GM21619 (cell line): ENCODE results near the gene HYOU1.
"Not testable (repeated sequence)": the region's sequence is repeated elsewhere in the genome, so short reads cannot be mapped to it uniquely, and the experiment has no call there.

Source experiments
- ATAC-seq: cut with Tn5 transposase; IDR thresholded peaks from one replicate; pipeline ENCODE4 v1.9.1; 2021; ENCODE audit not compliant: unreplicated experiment

HYOU1 gene

DNA sequence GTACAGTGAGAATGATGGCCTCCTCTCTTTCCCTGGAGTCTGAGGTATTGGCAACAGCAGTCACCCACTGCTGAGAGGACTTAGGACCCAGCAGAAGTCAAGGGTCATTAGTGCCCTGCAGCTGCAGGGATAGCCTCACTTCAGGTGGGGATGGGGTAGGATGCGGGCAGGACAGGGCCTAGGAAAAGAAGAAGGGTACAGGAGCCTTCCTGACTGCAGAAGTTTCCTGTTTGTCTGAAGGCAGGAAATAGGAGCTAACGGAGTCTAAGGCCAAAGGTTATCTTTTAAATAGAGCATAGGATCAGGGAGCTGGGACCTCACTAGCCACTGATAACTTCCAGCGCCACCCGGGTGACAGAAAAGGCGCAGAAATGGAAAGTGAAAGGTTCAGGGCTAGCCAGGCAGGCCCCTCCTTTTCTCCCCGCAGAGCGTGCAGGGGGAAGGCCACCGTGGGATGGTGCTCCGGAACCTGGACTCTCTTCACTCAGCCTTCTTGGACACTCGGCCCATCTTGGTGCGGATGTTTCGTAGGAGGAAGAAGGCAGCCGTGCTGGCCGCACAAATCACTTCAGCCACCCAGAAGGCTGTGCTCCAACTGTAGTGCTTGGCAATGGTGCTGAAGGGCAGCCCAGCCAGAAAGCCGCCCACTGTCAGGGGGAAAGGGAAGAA is 32.4 kb downstream of the HYOU1 start:
- ATAC-seq = no peak

DNA sequence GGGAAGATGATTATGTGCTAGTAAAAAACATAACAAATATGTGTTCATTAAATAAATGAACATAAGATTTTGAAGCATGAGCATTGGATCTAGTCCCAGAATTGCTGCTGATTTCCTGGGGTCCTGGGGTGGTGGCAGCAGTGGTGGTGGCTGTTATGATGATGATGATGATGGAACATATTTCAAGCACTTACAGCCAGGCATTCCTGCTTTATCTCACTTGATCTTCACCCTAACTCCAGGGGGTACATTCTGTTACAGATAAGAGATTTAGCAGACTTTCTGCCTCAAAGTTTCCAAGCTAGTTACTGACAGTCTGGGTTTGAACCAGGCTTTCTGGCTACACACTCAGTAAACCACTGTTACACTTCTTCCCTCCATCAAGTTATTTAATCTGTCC is 33.3 kb downstream of the HYOU1 start:
- no peak for ATAC-seq

DNA sequence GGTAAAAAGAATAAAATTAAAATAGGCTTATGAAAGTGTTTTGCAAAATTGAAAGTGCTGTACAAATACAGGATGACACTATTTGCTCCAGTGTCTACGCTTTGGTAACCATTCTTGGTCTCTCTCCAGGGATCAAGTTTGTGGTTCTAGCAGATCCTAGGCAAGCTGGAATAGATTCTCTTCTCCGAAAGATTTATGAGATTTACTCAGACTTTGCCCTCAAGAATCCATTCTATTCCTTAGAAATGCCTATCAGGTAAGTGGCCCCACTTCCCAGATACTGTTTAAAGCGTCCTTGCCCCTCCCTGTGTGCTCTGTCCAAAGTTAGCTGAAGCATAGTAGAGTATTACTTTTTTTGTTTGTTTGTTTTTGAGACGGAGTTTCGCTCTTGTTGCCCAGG is 35.4 kb downstream of the HYOU1 start:
- no peak for ATAC-seq

DNA sequence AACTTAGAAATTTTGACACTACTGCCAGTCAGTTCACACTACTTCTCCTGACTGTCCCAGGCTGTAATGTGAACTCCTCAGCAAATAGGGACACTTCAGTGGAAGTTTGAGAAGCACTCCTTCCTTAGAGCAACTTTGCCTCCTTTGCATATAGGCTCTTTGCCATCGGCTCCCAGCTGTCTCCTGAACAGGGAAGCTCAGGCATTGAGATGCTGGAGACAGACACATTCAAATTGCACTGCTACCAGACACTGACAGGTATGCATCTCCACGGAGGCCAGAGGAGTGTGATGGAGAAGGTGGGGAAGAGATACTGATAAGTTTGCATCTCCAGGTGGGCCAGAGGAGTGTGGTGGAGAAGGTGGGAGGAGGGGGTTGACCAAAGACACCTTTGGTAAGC is 37.0 kb downstream of the HYOU1 start:
- ATAC-seq = no peak

DNA sequence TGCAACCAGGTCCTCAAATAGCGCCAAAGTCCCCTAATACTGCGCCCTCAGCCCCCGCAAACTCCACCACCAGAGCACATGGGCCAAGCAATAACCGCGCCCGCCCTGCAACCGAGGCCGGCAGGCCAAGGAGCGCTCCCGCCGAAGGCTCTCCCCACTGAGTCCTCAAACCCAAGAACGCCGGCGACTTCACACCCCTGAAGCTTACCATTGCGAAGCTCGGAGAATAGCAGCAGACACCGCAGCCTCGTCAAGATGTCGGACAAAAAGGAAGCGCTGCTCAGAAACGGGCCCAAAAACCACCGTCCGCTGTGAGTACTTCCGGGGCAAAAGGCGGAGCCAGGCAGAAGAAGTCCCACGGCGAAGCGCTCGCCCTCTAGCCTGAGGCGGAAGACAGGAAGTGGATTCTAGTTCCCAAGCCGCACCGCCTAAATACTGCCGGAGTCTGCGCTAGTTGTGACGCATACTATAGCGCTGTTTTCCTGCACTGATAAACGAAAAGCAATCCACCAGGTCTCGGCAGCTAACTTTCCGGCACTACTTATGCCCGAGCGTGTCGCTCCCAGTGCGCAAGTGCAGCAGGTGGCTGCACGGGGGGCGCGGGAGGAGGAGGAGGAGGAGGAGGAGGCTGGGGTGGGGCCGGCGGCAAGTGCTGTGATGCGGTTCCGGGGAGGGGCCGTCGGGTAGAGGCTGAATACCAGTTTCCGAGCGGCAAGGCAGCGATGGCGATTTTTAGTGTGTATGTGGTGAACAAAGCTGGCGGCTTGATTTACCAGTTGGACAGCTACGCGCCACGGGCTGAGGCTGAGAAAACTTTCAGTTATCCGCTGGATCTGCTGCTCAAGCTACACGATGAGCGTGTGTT is 38.7 kb downstream of the HYOU1 start, which contains the start of the genes RPS25 and TRAPPC4:
RPS25 (minus strand) TSS at position 270 of the 865 bp plus-strand sequence; CDS start at position 211, 59 bp downstream.
TRAPPC4 (plus strand) TSS at position 693 of the 865 bp plus-strand sequence; CDS start at position 723, 30 bp downstream.
- ATAC-seq = peak; percentile 88

DNA sequence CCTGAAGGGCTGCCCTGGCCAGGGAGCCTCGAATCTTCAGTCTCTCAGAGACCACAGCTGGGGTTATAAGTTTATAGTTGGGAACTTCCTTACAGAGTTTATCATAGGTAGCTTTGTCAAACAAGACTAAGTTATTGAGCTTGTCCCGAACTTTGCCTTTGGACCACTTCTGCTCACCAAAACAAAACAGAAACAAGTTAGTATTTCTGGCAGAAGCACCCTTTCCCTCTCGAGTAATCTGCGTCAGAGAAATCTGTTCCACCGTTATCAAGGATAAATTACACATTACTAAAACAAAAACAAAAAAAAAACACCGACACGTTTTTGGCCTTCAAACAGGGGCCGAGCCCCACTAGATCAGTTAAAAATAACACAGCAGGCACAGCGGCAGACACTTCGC is 39.6 kb downstream of the HYOU1 start:
- not testable (repeated sequence) for ATAC-seq

DNA sequence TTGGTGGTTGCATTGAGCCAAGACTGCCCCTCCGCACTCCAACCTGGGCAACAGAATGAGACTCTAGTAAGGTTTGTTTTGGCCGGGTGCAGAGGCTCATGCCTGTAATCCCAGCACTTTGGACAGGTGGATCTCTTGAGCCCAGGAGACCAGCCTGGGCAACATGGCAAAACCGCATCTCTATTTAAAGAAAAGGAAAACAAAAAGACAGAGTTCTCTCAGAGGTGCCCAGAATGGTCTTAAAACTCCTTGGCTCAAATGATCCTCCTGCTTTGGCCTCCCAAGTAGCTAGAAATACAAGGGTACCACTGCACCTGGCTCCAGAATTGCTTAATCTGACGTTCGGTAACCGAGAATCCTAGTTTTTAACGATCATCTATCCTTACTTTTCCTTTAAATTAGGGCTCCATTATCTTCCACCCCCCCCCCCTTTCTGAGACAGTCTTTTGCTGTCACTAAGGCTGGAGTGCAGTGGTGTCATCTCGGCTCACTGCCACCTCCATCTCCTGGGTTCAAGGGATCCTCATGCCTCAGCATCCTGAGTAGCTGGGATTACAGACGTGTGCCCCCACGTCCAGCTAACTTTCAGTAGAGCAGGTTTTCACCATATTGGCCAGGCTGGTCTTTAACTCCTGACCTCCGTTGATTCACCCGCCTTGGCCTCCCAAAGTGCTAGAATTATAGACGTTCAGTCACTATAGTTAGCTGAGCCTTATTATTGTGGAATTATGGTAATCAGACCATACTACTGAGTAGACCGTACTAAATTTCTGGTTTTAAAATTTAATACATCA is 40.6 kb downstream of the HYOU1 start:
- no peak for ATAC-seq

DNA sequence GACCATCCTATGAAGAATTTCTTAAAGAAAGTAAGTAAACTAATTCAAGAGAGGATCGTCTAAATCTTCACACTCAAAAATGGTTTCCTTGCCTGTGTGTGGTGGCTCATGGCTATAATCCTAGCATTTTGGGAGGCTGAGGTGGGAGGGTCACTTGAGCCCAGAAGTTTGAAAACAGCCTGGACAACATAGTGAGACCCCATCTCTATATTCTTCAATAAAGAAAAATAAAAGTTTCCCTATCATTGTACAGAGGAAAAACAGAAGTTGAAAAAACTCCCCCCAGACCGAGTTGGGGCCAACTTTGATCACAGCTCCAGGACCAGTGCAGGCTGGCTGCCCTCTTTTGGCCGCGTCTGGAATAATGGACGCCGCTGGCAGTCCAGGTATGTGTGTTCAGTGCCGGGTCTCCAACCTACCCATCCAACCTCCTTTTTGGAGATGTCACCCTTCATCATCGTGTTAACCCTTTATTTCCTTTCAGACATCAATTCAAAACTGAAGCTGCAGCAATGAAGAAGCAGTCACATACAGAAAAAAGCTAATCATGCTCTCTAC is 41.9 kb downstream of the HYOU1 start:
- ATAC-seq = no peak

DNA sequence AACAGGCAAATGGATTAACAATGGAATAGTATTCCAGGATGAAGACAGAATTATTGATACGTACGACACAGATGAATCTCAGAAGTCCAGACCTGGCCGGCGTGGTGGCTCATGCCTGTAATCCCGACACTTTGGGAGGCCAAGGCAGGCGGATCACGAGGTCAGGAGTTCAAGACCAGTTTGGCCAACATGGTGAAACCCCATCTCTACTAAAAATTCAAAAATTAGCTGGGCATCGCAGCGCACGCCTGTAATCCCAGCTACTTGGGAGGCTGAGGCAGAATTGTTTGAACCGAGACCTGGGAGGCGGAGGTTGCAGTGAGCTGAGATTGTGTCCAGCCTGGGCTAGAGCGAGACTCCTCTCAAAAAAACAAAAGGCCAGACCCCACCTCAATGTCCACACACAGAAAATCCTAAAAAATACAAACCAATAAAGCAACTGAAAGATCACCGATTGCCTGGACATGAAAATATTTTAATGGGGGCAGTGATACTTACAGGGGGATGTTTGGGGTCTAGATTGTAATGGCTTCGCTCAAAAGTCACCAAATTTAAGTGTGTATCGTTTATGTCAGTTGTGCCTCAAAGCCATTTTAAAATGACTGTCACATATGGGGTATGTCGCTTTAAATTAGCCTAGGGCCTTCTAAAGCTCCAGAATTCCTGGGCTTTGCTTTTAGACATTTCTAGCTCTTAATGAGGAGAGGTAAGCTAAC is 42.6 kb downstream of the HYOU1 start:
- ATAC-seq = no peak

DNA sequence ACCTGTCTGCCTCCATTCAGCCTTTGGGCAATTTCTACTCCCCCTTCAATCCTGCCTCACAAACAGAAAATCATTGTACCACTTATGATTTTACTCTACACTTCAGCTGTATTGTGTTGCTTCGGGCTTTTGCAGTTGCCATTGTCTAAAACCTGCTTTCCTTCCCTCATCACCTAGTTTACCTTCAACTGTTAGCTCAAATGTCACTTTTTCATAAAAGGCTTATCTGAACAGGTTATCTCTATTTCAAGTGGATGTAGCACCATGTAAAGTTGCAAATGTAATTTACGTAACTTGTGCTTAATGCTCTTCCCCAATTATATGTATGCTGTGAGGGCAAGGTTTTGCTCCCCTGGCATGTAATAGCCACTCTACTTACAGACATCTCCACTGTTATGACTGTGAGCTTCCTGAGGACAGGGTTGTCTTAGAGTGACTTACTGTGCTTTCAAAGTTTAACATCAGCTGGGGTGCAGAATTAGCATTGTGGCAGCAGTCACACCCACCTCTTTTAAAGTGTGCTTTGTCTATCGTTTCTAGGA is 44.3 kb downstream of the HYOU1 start:
- no peak for ATAC-seq

DNA sequence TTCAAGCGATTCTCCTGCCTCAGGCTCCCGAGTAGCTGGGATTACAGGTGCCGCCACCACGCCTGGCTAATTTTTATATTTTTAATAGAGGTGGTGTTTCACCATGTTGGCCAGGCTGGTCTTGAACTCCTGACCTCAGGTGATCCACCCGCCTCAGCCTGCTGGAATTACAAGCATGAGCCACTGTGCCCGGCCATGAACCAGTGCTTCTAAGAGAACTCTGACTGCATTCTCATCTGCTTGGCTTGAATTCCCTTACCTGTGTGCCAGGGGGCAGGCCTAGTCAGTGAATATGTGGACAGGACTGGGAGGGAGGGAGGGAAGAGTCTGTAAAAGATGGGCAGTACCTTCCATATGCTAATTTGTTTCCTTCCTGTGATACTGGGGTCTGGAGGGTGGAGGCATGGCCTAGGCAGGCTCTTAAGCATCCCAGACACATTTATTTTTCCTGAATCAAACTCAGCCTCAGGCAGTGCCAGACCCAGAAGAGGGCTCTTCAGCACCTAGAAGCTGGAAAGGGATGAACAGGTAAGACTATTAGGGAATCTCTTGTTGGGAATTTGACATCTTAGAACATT is 45.4 kb downstream of the HYOU1 start:
- ATAC-seq = no peak

DNA sequence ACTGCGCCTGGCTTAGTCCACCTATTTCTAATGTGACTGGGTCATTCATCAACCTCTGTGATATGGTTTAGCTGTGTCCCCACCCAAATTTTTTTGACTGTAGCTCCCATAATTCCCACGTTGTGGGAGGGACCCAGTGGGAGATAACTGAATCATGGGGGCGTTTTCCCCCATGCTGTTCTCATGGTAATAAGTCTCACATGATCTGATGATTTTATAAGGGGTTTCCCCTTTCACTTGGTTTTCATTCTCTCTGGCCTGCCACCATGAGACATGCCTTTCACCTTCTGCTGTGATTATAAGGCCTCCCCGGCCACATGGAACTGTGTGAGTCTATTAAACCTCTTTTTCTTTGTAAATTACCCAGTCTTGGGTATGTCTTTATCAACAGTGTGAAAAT is 50.3 kb downstream of the HYOU1 start:
- no peak for ATAC-seq

DNA sequence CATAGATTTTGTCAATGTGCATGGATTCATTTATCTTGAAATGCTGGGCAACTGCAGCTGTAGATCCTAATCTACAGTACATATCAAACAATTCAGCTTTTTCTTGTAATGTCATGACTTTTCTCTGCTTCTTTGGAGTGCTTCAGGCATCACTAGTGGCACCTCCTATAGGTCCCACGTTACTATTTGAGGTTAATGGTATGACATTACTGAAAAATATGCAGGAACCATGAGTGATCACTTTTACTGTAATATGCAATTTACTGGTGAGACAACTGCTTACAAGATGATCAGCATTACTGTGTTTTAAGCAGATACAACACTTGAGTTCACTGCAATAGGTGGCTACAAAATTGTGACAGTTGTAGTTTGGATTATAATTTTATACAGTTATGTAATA is 56.1 kb downstream of the HYOU1 start:
- ATAC-seq = no peak

DNA sequence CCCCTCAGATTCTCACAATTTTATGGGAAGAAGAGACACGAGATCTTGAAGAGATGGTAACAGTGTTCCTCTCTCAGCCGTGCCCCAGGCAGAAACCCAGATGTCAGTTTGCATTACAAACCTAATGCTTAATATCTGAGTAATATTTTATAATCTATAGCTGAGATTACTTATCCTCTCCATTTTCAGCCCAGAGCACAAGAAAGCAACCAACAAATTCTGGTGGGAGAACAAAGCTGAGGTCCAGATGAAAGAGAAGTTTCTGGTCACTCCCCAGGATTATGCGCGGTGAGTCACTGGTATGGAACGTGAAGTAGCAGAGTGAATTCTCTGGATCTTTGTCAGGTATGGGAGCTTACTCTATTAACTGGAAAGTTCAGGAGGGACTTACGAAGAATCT is 58.2 kb downstream of the HYOU1 start:
- ATAC-seq = no peak

DNA sequence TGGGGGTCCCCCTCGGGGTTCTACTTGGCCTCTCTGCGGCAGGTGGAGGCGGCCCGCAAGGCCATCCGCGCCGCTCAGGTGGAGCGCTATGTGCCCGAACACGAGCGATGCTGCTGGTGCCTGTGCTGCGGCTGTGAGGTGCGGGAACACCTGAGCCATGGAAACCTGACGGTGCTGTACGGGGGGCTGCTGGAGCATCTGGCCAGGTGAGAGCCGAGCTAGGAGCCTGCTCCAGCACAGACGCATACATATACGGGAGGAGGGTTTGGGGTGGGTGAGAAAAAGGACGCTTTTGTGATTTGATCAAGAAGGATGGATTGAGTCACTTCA is 58.7 kb downstream of the HYOU1 start:
- peak; percentile 10 for ATAC-seq

DNA sequence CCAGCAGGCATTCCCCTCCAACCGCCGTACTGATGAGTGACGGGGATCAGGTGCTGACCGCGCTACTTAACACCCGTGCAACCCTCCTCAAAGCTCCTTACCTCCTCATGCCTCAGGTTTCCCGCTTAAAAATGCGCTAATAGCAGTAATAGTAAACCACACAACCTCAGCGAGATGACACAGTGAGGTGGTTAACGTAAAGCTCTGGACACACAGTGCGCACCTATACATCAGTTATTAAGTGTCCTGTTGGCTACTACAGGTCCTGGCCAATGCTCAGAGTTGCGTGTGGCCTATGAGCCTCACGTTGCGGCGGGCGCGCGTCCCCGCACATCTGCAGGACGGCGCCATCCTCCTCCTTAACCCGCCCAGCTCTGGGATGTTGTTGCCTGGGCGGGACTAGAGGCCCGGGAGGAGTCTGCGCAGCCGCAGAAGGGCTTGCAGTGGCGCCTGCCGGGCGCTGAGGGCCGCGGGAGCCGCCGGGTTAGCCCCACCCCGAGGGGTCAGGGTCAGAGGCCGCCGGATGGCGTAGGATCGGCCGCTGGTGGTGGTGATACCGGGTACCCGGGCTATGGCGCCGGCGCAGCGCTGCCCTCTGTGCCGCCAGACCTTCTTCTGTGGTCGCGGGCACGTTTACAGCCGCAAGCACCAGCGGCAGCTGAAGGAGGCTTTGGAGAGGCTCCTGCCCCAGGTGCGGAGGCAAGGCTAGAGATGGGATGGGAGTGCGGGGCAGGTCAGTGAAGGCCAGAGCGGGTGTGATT is 59.2 kb downstream of the HYOU1 start, which contains the start of gene CENATAC:
CENATAC (plus strand) TSS at position 512 of the 761 bp plus-strand sequence; CDS start at position 572, 60 bp downstream.
- ATAC-seq = peak; percentile 89

DNA sequence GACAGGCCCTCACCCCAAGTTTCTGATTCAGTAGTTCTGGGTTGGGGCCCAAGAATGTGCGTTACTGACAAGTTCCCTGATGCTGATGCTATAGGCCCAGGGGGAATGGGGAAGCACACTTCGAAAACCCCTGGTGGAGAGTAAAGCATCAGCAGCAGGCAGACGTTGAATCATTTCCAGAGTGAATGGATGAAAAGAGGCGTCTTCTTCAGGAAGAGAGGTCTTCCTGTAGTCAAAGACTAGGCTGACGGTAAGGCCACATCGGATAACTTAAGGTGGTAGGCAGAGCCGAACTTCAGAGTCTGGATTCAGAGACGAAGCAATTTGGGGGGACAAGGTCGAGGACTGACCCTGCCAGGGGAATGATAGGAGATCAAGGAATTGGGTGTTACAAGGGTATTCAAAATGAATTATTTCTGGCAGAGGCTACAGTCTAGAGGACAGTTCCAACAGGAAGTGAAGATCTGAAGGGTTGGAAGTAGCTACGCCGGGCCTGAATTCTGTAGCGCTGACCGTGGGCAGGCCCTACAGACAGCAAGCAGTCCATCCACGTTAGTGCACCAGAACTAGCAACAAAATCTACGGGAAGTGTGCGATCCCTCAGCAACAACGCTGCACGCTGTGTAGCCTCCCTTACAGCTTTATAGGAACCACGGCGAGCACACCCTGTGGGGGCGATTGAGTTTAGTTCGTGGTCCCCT is 59.9 kb downstream of the HYOU1 start:
- ATAC-seq = peak; percentile 8
